Suprapubic skin (tissue), 4 donors: Measurements from ENCODE around the gene PUSL1.

Experiments
- CTCF ChIP-seq, 2 donors: fragments of 200-600 bp in 1 of 2; fragments of 450-650 bp in 1 of 2; sonication (generic) in 1 of 2; IDR thresholded peaks; one replicate each; pipeline ENCODE4 v1.5.1; 2016 to 2019; ENCODE audit warnings: antibody characterized with exemption in 2 of 2, mild to moderate bottlenecking in 1 of 2, moderate library complexity in 1 of 2
- EP300 ChIP-seq: sonication (generic); formaldehyde crosslinking; IDR thresholded peaks from one replicate; pipeline ENCODE4 v1.6.1; 2017; ENCODE audit warnings: antibody characterized with exemption
- POLR2A ChIP-seq, 2 donors: fragments of 450-650 bp; IDR thresholded peaks; one replicate each; pipeline ENCODE4 v1.6.1; 2017; ENCODE audit warnings: antibody characterized with exemption in 2 of 2, mild to moderate bottlenecking in 2 of 2, moderate library complexity in 2 of 2
- POLR2AphosphoS5 ChIP-seq, 3 donors: sonication (generic); formaldehyde crosslinking; IDR thresholded peaks; one replicate each; pipeline ENCODE4 v1.6.1; 2017; ENCODE audit warnings: antibody characterized with exemption in 3 of 3

GRCh38 chr1:1317420-1317819, 9.0 kb downstream of the PUSL1 start:
- TF ChIP-seq CTCF (IDR thresholded peaks at IDR 0.05) (no peak), POLR2A (IDR thresholded peaks at IDR 0.05) (no peak), POLR2AphosphoS5 (IDR thresholded peaks at IDR 0.05) (no peak), EP300 (no peak)
